OCI-M1 (cell line): ENCODE data around the gene STAC.

ENCODE experiments used
- DNase-seq: peaks from one replicate; lab custom pipeline; 2025; lab: John Stamatoyannopoulos, UW

STAC gene

GRCh38 chr3:36380221-36381031 is at the start of gene STAC:
STAC (plus strand) TSS chr3:36380504; CDS start chr3:36380644, 140 bp downstream.
- peak; percentile 14 for DNase-seq

DNA sequence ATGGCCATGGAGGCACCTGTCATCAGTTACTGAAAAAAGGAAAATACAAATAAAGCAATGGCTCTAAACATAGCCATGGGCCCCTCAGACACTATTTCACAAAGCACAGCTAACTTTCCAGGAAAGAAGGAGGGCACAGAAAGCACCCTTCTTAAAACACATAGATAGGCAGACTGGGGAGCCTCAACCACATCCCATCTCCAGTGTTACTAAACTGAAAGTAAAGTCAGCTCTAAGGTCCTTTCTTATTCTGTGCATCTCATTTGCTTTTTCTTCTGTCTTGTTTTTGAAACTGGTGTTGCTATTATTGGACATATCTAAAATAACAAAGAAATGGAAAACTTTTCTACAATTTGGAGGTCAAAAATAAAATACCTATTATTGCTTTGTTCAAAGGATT is 48.2 kb upstream of the STAC start:
- peak; percentile 17 for DNase-seq

GRCh38 chr3:36362216-36362615 is 18.1 kb upstream of the STAC start:
- DNase-seq: no peak

DNA sequence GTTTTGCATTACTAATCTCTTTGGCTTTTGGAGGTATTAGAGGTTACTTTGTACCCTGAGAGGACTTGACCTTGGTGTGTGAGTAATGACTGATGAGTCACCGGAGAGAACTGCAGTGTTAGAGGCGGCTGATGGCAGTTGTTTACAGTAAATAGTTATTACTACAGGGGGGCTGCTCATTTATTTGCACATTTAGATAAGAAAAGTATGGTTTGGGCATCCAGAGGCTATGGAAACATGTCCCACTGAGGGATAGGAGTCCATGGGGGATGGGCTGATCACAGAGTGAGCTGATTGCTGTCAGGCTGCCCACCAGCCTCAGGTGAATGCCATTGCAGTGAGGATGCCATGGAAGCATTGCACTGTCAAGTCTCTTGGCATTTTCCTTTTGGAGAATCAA is 17.3 kb upstream of the STAC start:
- DNase-seq: peak; percentile 13

DNA sequence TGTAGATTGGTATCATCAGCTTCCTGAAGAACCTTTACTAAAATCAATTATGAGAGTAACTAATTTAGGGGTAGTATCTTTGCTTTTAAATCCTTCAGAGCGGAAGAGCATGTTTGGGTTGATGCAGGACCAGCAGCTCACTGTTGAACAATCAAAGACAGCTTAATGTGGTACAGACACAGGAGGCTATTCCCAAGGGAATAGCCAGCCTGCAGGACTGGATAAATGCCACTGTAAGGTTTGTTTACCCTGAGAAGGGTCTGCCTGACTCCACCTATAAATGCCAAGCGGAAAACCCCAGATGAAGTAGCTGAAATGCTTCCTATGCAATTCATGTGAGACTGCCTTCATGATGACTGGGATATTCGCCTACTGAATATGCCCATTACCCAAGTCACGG is 16.0 kb upstream of the STAC start:
- no peak for DNase-seq

DNA sequence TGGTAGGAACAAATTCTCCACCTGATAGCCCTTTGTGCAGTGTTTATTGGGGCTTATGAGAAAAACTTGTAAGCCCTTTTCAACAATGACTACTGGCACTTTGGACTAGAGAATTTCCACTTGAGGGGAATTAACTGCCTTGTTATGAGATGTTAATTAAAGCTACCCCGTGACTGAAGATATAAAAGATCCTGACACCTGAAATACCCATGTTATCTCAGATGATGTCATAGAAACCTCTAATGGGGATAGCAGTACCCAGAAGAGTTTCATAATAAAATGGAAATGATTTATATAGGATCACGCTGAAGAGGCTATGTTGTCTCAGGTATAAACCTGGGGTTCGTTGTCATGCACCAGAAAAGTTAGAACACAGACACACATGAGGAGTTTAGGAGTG is 14.5 kb upstream of the STAC start:
- DNase-seq: no peak

GRCh38 chr3:36366308-36366707 is 14.0 kb upstream of the STAC start:
- DNase-seq: no peak

- peak; percentile 27 for DNase-seq
Measured at GRCh38 chr3:36367912-36368573, 12.3 kb upstream of the STAC start.

DNA sequence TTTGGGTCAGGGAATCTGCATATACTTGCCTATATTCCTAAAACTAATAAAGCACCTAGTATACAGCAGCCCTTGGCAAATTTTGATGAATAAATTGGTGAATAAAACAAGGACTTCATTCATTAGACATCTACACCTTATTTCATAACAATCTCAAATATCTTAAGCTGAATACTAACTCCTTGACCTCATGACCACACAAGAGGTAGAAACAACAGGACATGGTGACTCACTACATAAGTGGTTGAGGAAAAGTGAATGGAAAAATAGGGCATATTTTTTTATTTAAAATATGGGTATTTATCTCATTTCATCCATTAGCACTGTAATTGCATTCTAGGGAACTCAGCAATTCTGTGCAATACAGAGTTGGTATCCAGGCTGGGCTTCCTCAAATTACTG is 7.8 kb upstream of the STAC start:
- DNase-seq: no peak

- no peak for DNase-seq
Measured at GRCh38 chr3:36373084-36373483, 7.2 kb upstream of the STAC start.

- no peak for DNase-seq
Measured at GRCh38 chr3:36373666-36374065, 6.6 kb upstream of the STAC start.

GRCh38 chr3:36379872-36380220 is 458 bp upstream of the STAC start:
- DNase-seq: no peak

DNA sequence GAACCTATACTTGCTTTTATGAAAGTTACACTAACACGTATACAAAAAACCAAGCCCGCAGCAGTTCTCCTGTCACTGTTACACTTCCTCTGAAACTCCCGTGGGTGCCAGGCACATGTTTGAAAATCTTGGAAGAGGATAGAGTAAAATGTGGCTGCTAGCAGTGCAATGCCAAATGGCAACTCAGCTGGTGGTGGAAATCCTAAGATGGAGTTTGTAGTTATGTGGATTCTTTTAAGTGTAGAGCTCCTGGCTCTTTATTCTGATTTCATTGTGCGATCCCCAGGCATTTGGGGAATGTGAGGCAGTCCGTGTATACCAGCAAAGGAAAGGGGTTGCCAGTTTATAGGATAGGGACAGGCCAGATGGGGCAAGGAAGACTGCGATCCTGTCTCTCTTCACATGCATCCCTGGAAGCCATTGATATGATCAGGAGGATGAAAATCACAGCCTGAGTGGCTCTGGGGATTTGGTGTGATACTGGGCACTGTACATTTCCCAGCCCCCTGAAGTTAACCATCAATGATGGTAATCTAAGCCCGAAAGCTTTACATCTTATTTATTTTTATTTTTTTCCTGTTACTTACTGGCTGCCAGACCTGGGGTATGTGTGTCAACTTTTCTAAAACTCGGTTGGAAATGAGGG is 1.1 kb downstream of the STAC start:
- DNase-seq: no peak

DNA sequence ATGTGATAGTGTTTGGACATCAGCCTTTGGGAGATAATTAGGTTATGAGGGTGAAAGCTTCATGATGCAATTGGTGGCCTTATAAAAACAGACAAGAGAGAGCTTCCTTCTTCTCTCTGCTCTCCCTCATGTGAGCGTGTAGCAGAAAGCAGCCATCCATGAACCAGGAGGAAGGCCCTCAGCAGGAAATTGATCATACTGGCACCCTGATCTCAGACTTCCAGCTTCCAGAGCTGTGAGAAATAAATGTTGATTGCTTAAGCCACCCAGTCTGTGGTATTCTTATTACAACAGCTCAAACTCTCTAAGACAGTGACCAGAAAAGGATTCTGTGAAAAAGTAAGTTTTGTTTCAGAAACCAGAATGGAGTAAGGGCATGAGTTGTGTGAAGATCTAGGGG is 13.3 kb downstream of the STAC start:
- no peak for DNase-seq

DNA sequence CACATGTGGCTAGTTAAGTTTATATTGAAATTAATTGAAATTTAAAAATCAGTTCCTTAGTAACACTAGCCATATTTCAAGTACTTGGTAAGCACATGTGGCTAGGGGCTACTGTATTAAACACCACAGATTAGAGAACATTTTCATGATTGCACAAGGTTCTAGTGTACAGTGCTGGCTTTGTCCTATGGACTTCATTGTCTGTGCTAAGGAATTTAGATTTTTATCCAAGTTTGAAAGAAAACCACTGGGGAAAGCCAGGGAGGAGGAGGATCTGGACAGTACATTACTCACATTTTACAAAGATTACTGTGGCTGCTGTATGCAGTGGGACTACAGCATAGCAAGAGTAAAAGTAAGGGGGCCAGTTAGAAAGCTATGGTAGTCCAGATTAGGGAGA is 13.9 kb downstream of the STAC start:
- no peak for DNase-seq

DNA sequence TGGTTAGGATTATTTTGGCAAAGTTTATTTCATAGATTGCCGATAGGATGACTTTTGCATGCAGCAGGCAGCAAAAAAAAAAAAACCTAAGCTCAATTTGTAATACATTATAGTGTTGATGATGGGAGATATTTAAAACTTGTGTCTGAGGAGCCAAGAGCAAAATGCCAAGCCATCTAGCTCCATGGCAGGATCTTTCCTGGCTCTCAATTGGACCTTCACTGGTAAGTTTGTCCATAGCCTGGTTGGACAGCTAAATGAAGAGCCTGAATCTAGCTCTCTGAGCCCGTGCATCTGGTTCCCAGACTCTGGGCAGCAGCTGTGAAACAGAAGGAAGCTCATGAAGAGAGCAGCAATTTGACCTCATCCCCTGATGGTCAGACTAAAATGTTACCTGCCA is 17.5 kb downstream of the STAC start:
- no peak for DNase-seq

GRCh38 chr3:36399933-36400332 is 19.6 kb downstream of the STAC start:
- no peak for DNase-seq

GRCh38 chr3:36401056-36401455 is 20.8 kb downstream of the STAC start:
- DNase-seq: no peak

DNA sequence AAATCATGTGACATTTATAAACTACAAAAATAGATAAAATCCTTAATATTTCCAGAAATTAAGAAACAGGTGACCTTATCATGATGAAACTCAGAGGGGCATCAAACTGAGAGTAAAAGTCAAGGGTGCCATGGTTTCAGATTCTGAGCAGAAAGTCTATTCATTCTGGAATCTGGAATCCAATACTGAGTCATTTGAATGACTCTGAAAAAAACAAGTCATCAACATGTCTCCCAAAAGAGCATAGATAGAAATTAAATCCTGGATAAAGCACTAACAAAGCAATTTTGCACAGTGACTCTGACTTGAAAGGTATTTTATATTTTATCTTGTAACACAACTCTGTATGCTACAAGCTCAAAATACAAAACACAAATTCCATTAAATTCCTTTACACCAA is 23.4 kb downstream of the STAC start:
- DNase-seq: no peak

DNA sequence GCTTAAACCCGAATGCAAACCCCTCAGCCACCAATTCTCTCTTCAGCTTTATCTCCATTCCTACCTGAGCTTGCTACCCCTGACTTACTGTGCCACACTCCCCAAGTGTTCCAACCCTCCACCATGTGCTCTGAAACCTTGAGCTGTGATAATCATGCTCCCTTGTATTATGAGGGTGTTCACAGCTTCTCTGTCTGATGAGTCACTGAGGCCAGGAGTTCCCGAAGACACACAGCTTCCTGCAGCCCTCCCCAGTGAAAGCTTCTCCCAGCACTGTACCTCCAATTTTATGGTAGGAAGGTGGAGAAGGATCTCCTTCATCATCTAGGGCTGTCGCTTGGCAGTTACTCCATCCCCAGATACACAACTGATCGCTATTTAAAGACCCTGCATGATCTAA is 24.9 kb downstream of the STAC start:
- no peak for DNase-seq

DNA sequence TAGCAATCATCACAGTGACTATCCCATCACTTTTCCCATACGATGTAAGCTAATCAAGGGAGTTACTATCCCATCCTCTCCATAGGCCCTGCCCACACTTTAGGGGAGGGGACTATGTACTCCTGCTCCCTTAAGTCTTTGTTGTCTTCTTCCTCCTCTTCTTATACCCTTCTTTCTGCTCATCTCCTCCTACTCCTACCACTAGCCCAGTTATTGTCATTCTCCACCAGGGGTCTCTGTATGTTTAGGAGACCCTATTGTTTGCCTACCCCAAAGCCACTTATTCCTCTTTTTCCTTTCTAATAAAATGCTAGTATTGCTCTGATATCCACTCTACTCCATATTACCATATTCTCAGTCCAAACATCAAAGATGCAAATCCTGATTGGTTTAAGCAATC is 27.8 kb downstream of the STAC start:
- DNase-seq: peak; percentile 41

- DNase-seq: no peak
Measured at GRCh38 chr3:36409862-36410261, 29.6 kb downstream of the STAC start.

DNA sequence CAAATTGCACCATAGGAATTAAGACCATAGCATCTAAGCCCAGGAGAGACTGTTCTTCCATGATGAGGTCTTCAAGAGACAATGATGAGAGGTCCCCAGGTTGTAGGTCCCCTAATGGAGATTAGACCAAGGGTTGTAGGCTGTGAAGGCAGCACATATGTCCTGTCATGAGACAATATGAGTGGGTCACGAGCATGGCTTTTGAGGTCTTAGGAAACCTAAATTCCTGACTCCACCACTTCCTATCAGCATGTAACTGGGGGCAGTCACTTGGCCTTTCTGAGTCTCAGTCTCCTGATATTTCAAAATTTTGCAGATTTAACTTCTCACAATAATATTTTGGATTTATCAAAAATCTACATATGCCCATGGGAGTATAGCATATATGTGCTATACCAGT is 31.3 kb downstream of the STAC start:
- no peak for DNase-seq
